Liver (tissue), 9 donors: ENCODE results near the gene CARMIL1. TPM values are rescaled to one million over a fixed set of nuclear protein-coding genes. Genes with fewer than 3 reads are reported as not detected.

ENCODE experiments used
- DNase-seq: peaks from one replicate; pipeline ENCODE4 v3.0.0-alpha.2; 2017; ENCODE audit warnings: low spot score
- H3K27ac ChIP-seq, 2 donors: one replicate each; pipeline ENCODE4 v1.7.0; 2013; ENCODE audit warnings: inconsistent platforms in 2 of 2, low read length in 2 of 2, control low read depth in 1 of 2, low read depth in 1 of 2, mild to moderate bottlenecking in 1 of 2
- H3K27me3 ChIP-seq, 4 donors: one replicate each; pipeline versions ENCODE4 v1.6.1 to v1.7.0; 2013; ENCODE audit warnings: low read length in 3 of 4, inconsistent platforms in 1 of 4, mild to moderate bottlenecking in 1 of 4, moderate library complexity in 1 of 4; ENCODE audit not compliant: control insufficient read depth in 4 of 4, insufficient read depth in 4 of 4
- H3K36me3 ChIP-seq, 4 donors: one replicate each; pipeline versions ENCODE4 v1.6.1 to v1.7.0; 2013; ENCODE audit warnings: low read length in 3 of 4, mild to moderate bottlenecking in 3 of 4, low read depth in 1 of 4, moderate library complexity in 1 of 4; ENCODE audit not compliant: control insufficient read depth in 4 of 4, insufficient read depth in 3 of 4
- H3K4me1 ChIP-seq, 4 donors: one replicate each; pipeline versions ENCODE4 v1.6.1 to v1.7.0; 2013; ENCODE audit warnings: low read length in 3 of 4, mild to moderate bottlenecking in 3 of 4, moderate library complexity in 1 of 4; ENCODE audit not compliant: control insufficient read depth in 4 of 4, insufficient read depth in 4 of 4
- H3K4me3 ChIP-seq, 3 donors: one replicate each; pipeline versions ENCODE4 v1.6.1 to v1.7.0; 2013; ENCODE audit warnings: low read length in 3 of 3, control low read depth in 1 of 3, low read depth in 1 of 3, mild to moderate bottlenecking in 1 of 3
- H3K9ac ChIP-seq, 2 donors: one replicate each; pipeline ENCODE4 v1.7.0; 2013; ENCODE audit warnings: low read length in 2 of 2, mild to moderate bottlenecking in 2 of 2, moderate library complexity in 2 of 2, control low read depth in 1 of 2, low read depth in 1 of 2
- H3K9me3 ChIP-seq, 4 donors: one replicate each; pipeline versions ENCODE4 v1.6.1 to v1.7.0; 2013; ENCODE audit warnings: low read length in 3 of 4; ENCODE audit not compliant: control insufficient read depth in 4 of 4
- ATF3 ChIP-seq: IDR thresholded peaks from 2 replicates; pipeline ENCODE4 v1.6.1; 2016; ENCODE audit warnings: antibody characterized with exemption
- EGR1 ChIP-seq, 2 donors: IDR thresholded peaks; 2 replicates each; pipeline ENCODE4 v1.6.1; 2016 to 2018; ENCODE audit warnings: antibody characterized with exemption in 2 of 2, low read depth in 2 of 2
- FOXA1 ChIP-seq: IDR thresholded peaks from 2 replicates; pipeline ENCODE4 v1.6.1; 2016; ENCODE audit warnings: antibody characterized with exemption
- FOXA2 ChIP-seq: IDR thresholded peaks from 2 replicates; pipeline ENCODE4 v1.6.1; 2016; ENCODE audit warnings: antibody characterized with exemption
- GABPA ChIP-seq, 2 donors: IDR thresholded peaks in 1 of 2; conservative IDR thresholded peaks in 1 of 2; 2 replicates each; pipeline ENCODE4 v1.6.1; 2016; ENCODE audit warnings: antibody characterized with exemption in 2 of 2, mild to moderate bottlenecking in 1 of 2, moderate library complexity in 1 of 2
- HNF4A ChIP-seq, 2 donors: conservative IDR thresholded peaks; 2 replicates each; pipeline ENCODE4 v1.6.1; 2016; ENCODE audit warnings: antibody characterized with exemption in 2 of 2, mild to moderate bottlenecking in 2 of 2
- HNF4G ChIP-seq: IDR thresholded peaks from 2 replicates; pipeline ENCODE4 v1.6.1; 2016; ENCODE audit warnings: antibody characterized with exemption
- JUND ChIP-seq, 2 donors: IDR thresholded peaks; 2 replicates each; pipeline ENCODE4 v1.6.1; 2016; ENCODE audit warnings: antibody characterized with exemption in 2 of 2
- MAX ChIP-seq: IDR thresholded peaks from 2 replicates; pipeline ENCODE4 v1.6.1; 2016; ENCODE audit warnings: antibody characterized with exemption
- NR2F2 ChIP-seq: IDR thresholded peaks from 2 replicates; pipeline ENCODE4 v1.6.1; 2016; ENCODE audit warnings: antibody characterized with exemption
- RAD21 ChIP-seq, 2 donors: IDR thresholded peaks; 2 replicates each; pipeline ENCODE4 v1.6.1; 2016; ENCODE audit warnings: antibody characterized with exemption in 2 of 2, mild to moderate bottlenecking in 2 of 2
- REST ChIP-seq: IDR thresholded peaks from 2 replicates; pipeline ENCODE4 v1.6.1; 2016; ENCODE audit warnings: antibody characterized with exemption, mild to moderate bottlenecking
- RXRA ChIP-seq, 2 donors: IDR thresholded peaks; 2 replicates each; pipeline ENCODE4 v1.6.1; 2017 to 2018; ENCODE audit warnings: antibody characterized with exemption in 2 of 2, mild to moderate bottlenecking in 1 of 2
- SP1 ChIP-seq: IDR thresholded peaks from 2 replicates; pipeline ENCODE4 v1.6.1; 2018; ENCODE audit warnings: antibody characterized with exemption, mild to moderate bottlenecking
- TAF1 ChIP-seq: conservative IDR thresholded peaks from 2 replicates; pipeline ENCODE4 v1.6.1; 2016; ENCODE audit warnings: antibody characterized with exemption, mild to moderate bottlenecking
- YY1 ChIP-seq: IDR thresholded peaks from 2 replicates; pipeline ENCODE4 v1.6.1; 2016; ENCODE audit warnings: antibody characterized with exemption, mild to moderate bottlenecking
- WGBS: extraction: QIAGEN DNeasy Blood & Tissue Kit; methylation state at CpG from one replicate; pipeline ENCODE4 v1.1.7; 2013; 5-methylcytosine and 5-hydroxymethylcytosine counted together
- polyA plus RNA-seq, 2 donors: library from polyadenylated mRNA; stranded (reverse) in 1 of 2; unstranded in 1 of 2; fragments of 200-250 nt in 1 of 2; fragments of >200 nt in 1 of 2; fragmentation: Nextera tagmentation in 1 of 2; extraction: Ambion mirVana in 1 of 2; gene quantifications; one replicate each; pipeline versions ENCODE4 v1.2.1 to v1.2.3, GENCODE V29; 2013 to 2015
- total RNA-seq, 2 donors: library from RNA; depleted of rRNA; stranded (reverse); fragments of >200 nt; gene quantifications; one replicate each; pipeline ENCODE4 v1.2.3, GENCODE V29; 2014
- TF ChIP-seq, protein P1 (sequence below): fragments of 150-350 bp; IDR thresholded peaks from 2 replicates; pipeline ENCODE4 v1.5.1; 2017; ENCODE audit warnings: improper control_type of control experiment, low read depth, low read length; ENCODE audit not compliant: missing input control
- TF ChIP-seq, protein P2 (sequence below): IDR thresholded peaks from 2 replicates; pipeline ENCODE4 v1.6.1; 2016; ENCODE audit warnings: antibody characterized with exemption
- donor health status: healthy.
- donor health status: healthy.
- donor health status: healthy.
- donor health status: healthy.
- donor health status: healthy.

Gene CARMIL1
- total and polyA plus RNA-seq, 4 donors = 1.4 to 9.5 (median 3.5) TPM

- WGBS = 93% methylated on average over 3 of the region's 3 CpGs
- H3K27me3 ChIP-seq = no peaks in the 10 kb centered on the region
- H3K4me3 ChIP-seq = no peak overlapping the region
- no peaks in the 10 kb centered on the region for H3K9me3 ChIP-seq
- no peaks in the 10 kb centered on the region for H3K36me3 ChIP-seq
- no peaks in the 10 kb centered on the region for H3K4me1 ChIP-seq
- no peak overlapping the region for H3K9ac ChIP-seq
- DNase-seq = no peak
- no peak overlapping the region for H3K27ac ChIP-seq
- TF ChIP-seq TAF1 (no peak), FOXA2 (no peak), NR2F2 (no peak), HNF4A (conservative IDR thresholded peaks at IDR 0.05) (no peak), EGR1 (IDR thresholded peaks at IDR 0.05; ENCODE audit: low read depth in 2 of 2) (no peak), GABPA (IDR thresholded peaks at IDR 0.05 in 1 of 2, conservative IDR thresholded peaks at IDR 0.05 in 1 of 2) (no peak), SP1 (no peak), RAD21 (IDR thresholded peaks at IDR 0.05) (peak in 1 of 2 donors; percentile 13), HNF4G (no peak), YY1 (no peak), FOXA1 (no peak), REST (no peak), MAX (no peak), ATF3 (no peak)
- TF ChIP-seq, protein P1, sequence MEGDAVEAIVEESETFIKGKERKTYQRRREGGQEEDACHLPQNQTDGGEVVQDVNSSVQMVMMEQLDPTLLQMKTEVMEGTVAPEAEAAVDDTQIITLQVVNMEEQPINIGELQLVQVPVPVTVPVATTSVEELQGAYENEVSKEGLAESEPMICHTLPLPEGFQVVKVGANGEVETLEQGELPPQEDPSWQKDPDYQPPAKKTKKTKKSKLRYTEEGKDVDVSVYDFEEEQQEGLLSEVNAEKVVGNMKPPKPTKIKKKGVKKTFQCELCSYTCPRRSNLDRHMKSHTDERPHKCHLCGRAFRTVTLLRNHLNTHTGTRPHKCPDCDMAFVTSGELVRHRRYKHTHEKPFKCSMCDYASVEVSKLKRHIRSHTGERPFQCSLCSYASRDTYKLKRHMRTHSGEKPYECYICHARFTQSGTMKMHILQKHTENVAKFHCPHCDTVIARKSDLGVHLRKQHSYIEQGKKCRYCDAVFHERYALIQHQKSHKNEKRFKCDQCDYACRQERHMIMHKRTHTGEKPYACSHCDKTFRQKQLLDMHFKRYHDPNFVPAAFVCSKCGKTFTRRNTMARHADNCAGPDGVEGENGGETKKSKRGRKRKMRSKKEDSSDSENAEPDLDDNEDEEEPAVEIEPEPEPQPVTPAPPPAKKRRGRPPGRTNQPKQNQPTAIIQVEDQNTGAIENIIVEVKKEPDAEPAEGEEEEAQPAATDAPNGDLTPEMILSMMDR = peak; percentile 24
Observed at GRCh38 chr6:25472306-25472705, 193.1 kb downstream of the CARMIL1 start.

- Histone ChIP-seq H3K27ac (no peak overlapping the region), H3K9me3 (no peaks in the 10 kb centered on the region), H3K4me1 (no peaks in the 10 kb centered on the region), H3K36me3 (no peaks in the 10 kb centered on the region), H3K4me3 (no peak overlapping the region), H3K27me3 (no peaks in the 10 kb centered on the region), H3K9ac (no peak overlapping the region)
- WGBS = 94% methylated on average over 3 of the region's 3 CpGs
- TF ChIP-seq NR2F2 = no peak
- no peak for TF ChIP-seq REST
- TF ChIP-seq RAD21 (IDR thresholded peaks at IDR 0.05) = no peak
- TF ChIP-seq, protein P1 = no peak
- TF ChIP-seq, protein P2, sequence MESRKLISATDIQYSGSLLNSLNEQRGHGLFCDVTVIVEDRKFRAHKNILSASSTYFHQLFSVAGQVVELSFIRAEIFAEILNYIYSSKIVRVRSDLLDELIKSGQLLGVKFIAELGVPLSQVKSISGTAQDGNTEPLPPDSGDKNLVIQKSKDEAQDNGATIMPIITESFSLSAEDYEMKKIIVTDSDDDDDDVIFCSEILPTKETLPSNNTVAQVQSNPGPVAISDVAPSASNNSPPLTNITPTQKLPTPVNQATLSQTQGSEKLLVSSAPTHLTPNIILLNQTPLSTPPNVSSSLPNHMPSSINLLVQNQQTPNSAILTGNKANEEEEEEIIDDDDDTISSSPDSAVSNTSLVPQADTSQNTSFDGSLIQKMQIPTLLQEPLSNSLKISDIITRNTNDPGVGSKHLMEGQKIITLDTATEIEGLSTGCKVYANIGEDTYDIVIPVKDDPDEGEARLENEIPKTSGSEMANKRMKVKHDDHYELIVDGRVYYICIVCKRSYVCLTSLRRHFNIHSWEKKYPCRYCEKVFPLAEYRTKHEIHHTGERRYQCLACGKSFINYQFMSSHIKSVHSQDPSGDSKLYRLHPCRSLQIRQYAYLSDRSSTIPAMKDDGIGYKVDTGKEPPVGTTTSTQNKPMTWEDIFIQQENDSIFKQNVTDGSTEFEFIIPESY = no peak
- no peak for TF ChIP-seq EGR1 (IDR thresholded peaks at IDR 0.05; ENCODE audit: low read depth in 2 of 2)
- no peak for TF ChIP-seq TAF1
- TF ChIP-seq FOXA2 = no peak
- TF ChIP-seq HNF4A (conservative IDR thresholded peaks at IDR 0.05) = no peak
- TF ChIP-seq ATF3 = no peak
- TF ChIP-seq SP1 = no peak
- no peak for TF ChIP-seq YY1
- TF ChIP-seq JUND (IDR thresholded peaks at IDR 0.05) = no peak
- no peak for TF ChIP-seq RXRA (IDR thresholded peaks at IDR 0.05)
- no peak for DNase-seq
Observed at GRCh38 chr6:25472906-25473305, 193.7 kb downstream of the CARMIL1 start.
